HG03520 (cell line): ENCODE measurements around the gene PPP2R2B.

Experiments
- ATAC-seq: cut with Tn5 transposase; IDR thresholded peaks from one replicate; pipeline ENCODE4 v1.9.1; 2021; ENCODE audit warnings: mild to moderate bottlenecking, moderate library complexity; ENCODE audit not compliant: unreplicated experiment

Gene PPP2R2B

DNA sequence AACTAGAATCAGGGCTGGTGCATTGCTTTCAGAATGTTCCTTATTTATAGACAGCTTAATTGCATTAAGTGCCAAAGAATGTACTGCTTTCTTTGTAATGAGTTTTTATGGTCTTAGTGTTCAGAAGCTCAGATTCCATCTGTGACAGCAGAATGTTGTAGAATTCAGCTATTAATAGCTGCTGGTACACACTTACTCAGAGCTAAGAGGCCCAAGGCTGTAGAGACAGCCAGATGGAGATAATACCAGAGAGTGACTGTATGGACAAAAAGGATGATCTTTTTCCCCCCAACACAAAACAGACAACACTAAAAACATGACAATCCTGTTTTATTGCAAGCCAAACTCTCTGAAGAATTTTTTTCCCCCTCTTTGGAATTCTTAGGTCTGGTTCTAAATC lies 50.2 kb downstream of the PPP2R2B start:
- ATAC-seq, result no peak

DNA sequence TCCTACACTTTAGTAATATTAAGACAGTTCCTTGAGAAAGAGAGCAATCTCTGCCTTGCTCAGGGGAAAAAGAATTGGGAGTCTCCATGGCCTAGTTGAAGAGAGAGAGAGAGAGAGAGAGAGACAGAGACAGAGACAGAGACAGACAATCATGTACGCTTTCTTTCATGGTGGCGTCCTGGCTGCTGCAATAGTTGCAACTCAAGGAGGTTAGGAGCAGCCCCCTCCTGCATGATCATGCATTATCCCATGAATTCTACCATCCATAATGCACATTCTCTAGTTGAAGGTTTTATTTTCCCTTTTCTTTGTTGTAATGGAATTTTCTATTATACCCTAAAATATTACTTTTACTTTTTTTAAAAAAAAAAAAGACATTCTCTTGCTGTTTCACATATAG lies 50.7 kb downstream of the PPP2R2B start:
- no peak for ATAC-seq

DNA sequence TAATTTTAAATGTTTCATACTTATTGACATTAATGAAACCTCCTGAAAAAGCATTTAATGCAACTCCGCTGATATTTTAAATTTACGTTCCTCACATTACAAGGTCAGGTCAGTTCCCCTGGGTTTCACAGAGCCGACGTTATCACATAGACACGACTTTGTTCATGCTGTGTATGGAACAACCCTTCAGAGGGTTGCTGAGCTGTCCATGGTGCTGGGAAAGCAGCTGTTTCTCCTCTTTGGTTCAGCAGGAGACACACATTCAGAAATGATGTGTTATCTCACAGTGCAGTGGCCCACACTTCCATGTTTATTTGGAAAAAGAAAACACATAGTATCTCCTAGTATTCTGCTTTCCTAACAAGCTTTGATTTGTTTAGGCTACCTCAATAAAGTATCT lies 53.5 kb downstream of the PPP2R2B start:
- ATAC-seq, result no peak

DNA sequence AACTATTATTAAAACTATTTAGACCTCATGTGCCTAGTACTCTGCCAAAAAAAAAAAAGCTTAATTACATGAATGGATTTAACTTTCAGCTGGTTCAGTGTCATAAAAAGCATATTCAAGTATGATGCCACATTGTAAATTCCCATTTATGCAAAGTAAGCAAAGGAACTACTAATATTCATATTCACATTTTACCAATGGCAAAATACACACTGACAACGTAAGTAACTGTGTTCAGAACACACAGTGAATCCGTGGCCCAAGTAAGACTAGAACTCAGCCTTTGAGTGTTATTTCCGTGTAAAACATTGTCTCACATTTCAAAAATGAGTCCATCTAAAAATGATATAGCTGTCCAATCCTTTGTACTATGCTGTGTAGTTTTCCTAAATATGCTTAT lies 56.8 kb downstream of the PPP2R2B start:
- no peak for ATAC-seq

DNA sequence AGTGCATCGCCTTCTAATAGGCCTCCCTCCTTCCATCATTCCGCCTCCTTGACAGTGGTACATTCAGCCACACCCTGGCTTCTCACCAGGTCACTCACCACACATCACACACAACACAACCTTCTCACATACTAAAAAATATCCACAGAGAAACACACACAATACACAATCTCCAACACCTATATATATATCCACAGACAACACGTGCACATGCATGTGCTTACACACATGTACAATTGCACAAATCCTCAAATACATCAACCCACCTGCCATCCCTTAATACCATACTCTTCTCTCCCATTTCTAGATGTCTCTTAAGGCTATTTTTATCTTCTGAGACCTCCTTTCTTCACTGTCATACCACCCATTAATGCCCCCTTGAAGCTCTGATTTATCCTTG lies 57.6 kb downstream of the PPP2R2B start:
- no peak for ATAC-seq

DNA sequence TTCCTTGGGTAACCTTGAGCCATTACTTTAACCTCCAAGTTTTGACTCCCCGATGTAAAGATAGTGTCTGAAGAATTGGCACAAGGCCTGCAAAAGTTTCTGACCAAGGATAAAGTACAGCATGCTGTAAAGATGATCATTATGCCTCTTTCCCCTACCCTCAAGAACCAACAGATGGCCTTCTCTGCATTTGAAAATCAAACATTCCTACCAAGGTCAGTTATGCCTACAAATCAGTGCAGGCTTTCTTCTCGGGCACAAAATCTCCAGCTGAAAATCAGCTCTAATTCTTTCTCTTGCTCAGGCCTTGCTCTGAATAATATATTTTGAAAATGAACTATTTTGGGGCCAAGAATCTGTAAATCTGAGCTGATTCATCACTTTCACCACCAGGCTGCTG lies 59.7 kb downstream of the PPP2R2B start:
- ATAC-seq, result no peak

DNA sequence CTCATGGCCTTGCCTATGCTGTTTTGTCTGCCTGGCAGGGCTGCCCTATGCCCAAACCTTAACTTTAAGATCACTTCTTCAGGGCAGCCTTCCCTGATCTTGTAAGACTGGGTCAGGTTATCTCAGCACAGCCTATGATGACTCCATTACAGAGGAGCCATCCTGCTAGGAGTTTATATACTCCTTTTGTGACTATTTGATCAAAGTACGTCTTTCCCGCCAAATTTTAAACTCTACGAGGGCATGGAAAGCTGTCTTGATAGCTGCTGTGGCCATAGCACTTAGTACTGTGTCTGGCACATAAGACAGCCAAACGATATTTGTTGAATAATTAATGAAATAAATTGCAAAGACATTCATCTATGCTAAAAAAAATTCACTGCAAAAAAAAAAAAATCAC lies 60.6 kb downstream of the PPP2R2B start:
- no peak for ATAC-seq

DNA sequence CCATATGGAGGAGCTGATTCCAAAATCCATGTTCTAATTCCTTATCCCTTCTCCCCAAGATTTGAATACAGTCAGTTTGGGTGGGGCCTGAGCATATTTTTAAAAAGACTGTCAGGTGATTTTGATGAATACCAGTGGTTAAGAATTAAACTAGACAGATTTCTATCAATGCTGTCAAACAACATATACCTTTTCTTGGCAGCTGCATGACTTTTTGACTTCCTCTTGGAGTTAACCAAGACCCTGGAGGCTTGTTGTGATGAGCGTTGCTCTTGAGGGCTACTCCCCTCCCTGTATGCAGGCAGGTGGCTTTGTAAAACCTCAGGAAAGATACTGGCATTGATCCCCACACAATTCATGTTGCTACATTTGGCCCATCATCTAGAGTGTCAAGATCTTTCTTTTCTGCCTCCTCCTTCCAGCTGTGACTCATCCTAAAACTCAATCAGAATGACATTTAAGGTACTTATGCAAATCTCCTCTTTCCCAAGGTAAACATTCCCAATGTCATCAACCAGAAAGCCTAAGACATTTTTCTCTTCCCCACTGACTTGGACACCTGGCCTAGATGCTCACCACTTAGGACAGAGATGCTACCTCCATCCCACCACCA lies 61.7 kb downstream of the PPP2R2B start:
- ATAC-seq, result no peak

DNA sequence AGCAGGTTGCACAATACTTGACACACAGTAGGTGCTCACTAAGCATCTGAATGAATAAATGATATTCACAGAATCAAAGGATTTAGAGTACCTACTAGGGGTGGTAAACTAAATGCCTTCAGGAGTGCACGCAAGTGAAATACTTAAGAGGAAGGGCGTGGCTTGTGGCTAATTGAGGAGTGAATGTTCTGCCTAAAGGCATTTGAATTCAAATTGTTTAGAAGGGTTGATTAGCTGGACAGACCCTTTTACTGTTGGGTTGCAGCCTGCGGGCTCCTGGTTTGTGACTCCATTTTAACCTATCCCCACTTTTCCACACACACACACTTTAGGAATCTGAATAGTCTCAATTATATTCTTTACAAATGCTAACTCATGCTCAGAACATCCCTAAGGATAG lies 63.1 kb downstream of the PPP2R2B start:
- no peak for ATAC-seq

DNA sequence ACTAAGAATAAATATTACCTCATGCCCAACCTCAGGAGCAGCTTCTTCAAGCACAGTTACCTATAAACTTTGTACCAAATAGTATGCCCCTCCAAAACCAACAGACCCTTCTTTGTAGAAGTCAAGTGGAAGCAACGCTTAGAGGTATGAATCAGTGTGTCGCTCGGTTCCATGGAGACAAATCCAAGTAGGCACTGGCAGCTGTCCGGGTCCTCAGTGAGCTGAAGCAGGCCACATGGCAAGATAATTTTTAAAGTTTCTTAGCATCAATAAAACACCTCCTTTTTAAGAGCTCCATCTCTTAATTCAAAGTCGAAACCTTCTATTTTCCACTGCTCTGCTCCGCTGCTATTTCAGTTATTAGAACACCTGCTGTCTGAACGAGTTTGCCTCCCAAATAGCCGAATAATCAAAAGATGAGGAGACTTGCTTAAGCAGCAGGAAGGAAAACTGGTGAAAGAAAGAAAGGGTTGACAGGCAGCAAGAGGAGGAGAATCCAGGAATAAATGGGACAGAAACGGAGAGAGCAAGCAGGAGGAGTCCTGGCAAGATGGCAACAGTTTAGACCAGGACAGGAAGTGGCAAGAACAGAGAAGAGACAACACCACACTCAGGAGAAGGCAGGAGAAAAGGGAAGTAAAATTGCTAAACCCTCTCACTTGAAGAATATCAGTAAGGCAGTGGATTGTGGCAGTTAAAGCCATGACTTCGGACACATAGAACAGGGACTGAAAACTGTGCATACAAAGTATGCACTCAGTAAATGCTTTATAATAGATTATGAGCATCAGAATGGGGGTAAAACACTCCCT lies 65.0 kb downstream of the PPP2R2B start:
- peak; percentile 55 for ATAC-seq

DNA sequence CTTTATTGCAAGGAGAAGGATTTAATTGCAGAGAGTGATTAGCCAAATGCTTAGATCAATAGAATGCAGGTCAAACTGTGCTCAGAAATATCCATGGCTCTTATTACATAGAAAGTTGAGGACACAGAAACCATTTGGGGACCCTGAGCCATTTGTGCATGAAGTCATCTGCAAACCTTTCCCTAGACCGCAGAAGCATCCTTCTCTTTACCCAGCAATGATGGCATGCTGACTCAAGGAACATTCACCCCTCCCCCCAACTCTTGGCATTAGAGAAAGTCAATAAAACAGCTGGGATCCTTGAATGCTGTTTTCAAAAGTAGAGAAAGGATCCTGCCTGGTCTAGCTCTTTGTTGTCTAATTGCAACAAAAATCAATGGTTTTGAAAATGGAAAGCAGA lies 73.5 kb downstream of the PPP2R2B start:
- no peak for ATAC-seq

DNA sequence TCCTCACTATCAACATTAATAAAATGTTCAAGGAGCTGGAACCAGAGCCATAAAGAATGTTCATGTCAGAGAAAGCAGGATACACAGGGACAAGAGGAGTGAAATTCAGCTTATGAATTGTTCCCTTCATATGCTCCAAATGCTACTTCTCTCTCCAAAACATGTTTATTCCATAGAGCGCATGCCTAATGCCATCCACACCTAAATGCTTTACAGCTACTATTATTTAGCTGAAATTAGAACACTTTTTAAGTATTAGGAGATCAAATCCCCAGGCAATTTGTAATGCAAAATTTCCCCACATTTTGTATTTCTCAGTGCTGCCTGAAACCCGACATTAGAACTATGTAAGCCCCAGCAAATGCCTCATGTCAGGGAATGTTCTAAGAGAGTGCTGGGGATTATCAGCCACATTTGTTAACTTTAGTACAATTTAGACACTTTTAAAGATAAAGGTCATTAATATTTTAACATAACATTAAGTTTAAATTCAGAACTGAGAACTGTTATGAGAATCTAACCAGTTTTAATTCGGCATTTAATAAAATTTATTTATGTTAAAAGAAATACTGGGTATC lies 75.5 kb downstream of the PPP2R2B start:
- no peak for ATAC-seq

DNA sequence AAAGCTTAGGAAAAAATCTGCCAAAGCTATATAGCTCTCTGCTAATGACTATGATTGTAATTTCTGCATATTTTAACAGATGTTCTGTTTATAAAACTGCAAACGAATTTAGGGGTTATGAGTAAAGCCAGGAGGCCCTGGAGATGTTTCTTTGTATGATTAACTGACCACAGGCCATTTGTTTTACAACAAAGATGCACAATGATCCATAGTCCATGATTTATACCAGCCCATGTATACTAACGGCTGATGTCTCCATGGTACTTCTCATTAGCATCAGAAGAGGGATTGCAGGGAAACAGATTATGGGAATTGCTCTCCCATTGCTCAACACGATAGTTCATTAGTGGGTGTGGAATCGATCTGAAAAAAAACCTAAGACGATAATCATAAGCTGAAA lies 78.9 kb downstream of the PPP2R2B start:
- no peak for ATAC-seq

DNA sequence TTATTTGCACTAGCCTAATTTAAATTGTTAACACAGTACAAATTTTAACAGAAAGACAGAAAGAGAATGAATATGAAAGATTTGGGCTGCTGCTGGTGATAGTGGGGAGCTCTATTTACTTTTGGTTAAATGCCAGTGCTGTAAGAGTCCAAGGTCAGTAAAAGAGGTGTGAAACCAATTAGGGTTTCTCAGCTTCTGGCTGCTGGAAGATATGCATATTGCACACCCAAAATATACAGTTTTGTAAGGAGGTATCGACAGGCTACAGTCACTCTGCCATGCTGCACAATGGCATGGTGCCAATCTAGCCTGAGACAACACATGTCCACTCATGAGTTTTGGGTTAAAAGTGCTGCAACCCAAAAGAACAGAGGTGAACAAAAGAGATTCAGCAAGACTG lies 79.3 kb downstream of the PPP2R2B start:
- no peak for ATAC-seq

DNA sequence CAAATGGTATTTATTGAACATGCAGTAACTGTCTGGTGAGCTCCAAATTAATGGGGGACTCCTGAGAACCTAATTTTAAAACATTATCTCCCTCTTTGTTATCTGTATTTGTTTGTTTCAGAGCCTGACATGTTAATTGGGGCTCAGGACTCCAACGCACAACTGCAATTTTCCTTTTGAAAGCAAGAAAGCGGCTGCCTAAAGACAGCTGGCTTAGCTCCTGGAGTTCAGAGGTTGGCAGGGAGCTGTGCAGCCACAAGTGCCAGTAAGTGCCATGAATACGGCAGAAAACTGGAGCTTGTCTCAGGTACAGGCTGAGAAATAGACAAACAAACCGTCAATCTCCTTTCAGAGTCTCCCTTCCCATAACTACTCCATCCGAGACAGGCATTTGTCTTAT lies 80.9 kb downstream of the PPP2R2B start:
- ATAC-seq, result no peak

DNA sequence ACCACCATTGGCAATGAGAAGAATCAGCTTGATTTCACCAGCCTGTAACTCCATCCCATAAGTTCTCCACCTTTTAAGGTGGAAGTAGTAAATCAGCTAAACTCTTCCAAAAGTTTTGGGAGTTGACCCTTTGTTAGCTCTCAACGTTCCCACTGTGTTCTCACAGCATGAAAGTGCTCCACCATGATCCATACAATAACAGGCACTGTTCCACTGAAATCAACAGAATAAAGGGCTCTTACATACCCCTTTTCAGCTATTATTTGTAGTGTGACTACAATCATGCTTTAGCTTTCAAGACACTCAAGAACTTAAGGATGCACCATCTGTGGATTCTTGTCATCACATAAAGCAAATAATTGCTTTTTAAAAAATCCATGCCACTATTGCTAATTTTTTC lies 81.6 kb downstream of the PPP2R2B start:
- ATAC-seq, result no peak

DNA sequence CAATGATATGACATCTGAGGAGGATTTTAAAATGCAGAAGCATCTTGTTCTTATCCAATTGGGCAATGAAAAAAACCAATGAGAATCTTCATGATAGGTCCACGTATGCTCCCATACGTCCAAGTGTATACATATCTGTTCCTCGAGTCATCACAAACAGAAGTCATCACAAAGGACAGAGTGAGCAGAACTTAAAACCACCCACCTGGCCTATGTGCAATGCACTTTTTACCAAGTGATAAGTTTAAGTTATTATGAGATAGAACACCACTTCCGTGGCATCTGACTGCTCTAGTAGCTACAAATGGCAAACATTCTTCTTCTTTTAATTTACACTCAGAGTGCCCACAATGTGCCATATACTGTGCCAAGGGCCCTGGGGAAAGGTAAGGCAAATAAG lies 82.4 kb downstream of the PPP2R2B start:
- no peak for ATAC-seq

DNA sequence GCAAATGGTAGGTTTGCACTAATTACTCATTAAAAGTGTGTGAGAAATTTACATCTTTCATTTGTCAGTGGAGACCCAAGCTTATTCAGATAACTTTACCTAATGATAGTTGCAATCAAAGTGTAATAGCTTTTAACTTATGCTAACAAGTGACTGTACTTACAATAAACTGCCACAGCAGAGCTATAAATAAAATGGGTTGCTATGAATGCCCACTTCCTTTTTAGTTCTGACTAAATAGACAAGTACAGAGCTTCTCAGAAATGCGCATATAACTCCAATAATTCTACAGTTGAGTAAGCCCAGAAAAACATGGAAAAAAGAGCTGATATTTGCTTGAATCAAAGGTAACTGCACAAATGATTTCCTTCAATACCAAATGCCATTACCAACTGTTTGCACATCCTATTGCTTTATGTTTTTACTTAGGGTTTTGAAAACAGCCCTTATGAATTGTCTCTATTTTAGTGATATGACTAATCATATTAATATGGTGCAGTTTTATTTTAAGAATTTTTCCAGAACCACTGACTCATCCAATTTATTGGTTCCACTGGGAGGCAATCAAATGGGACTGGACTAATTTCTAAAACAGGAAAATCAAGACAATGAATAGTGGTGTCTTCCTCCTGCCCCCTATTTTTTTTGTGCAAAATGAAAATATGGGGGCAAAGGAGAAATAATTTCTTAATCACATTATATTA lies 84.1 kb downstream of the PPP2R2B start:
- no peak for ATAC-seq

DNA sequence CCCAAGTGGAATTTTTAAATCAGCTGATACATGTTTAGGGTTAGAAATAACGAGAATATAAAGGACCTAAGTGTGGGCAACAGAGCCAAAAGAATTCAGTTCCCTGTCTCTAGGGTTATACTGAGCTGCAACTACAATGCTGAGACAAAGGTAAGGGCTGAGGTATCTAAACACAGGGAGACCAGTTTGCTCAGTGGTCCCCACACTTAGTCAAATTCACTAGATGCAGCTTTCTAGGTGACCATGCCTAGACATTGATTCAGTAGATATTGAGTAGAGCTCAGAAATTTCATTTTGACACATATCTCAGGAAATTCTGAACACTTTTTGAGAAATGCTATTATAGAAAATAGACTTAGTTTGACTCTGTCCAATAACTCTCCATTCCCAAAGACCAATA lies 84.8 kb downstream of the PPP2R2B start:
- ATAC-seq, result no peak

DNA sequence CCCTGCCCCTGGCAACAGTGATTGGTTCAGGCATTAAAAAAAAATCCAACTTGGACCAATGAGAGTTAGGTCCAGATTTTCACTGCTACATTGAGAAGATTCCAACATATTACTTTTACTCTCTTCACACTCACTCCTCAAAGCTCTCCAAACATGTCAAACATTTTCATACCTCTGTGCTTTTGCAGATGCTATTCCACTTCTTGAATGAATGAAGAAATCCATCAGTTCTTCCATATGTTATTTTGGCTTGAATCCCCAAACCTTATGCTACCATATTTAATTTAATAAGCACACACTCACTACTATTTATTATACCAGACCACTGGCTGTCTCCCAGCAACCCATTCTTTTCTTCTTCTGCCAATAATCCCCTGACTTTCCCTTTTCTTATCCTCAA lies 87.1 kb downstream of the PPP2R2B start:
- no peak for ATAC-seq

DNA sequence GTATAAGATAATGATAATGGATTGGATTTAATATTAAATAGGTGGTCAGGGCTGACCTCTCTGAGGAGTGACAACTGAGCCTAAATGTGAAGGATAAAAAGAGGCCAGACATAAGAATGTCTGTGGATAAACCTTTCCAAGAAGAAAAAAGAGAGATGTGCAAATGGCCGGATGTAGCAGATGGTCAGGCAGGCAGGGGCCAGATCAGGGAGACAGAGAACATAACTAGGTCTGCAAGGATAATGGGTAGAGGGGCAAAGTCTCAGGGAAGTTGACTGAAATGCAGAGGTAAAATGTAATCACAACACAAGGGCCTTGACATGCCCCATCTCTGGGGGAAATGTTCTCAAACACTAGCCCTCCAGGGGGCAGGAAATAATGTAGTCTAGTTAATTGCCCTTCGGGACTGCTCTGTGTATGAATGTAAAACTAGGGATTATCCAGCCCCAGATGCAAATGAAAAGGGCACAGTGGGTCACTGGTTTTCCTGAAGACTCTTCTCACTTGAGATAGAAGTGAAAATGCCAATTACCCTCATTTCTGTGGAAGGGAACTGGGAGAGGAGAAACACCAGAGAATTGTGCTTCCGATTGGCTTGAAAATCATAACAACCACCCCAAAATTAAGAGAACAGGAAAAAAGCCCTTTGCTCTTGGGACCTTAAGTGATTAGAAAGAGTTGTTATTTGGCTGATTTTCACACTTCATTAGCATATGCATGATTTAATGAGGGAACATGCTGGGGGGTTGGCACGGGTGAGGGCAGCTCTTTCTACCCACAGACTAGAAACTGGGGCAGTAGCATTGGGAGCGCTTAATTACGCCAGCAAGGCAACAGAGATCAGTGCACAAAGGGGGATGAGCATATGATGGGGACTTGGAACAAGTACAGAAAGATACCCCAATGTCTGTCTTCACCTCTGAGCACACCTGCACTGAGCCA lies 88.6 kb downstream of the PPP2R2B start:
- ATAC-seq, result no peak
